HepG2 (cell line): ENCODE data around the gene WDR76. TPM values are rescaled to one million over a fixed set of nuclear protein-coding genes. Genes with fewer than 3 reads are reported as not detected.

Source experiments
- ARNT2 ChIP-seq: sonication (generic); formaldehyde crosslinking; IDR thresholded peaks from 2 replicates; pipeline ENCODE4 v1.8.0; 2022; ENCODE audit warnings: mild to moderate bottlenecking, low read depth, missing genetic modification reagents, moderate library complexity
- CTCF ChIP-seq: sonication (generic); formaldehyde crosslinking; IDR thresholded peaks from 2 replicates; pipeline ENCODE4 v1.5.0; 2020; ENCODE audit warnings: mild to moderate bottlenecking, missing genetic modification reagents, moderate library complexity
- E2F1 ChIP-seq: sonication (generic); formaldehyde crosslinking; IDR thresholded peaks from 2 replicates; pipeline ENCODE4 v1.5.0; 2020; ENCODE audit warnings: missing genetic modification reagents
- EEA1 ChIP-seq: sonication (generic); formaldehyde crosslinking; IDR thresholded peaks from 2 replicates; pipeline ENCODE4 v1.5.1; 2020; ENCODE audit warnings: mild to moderate bottlenecking, missing genetic modification reagents, borderline replicate concordance
- HMG20A ChIP-seq: IDR thresholded peaks from 2 replicates; pipeline ENCODE4 v1.6.1; 2016; ENCODE audit warnings: borderline replicate concordance
- MBNL3 ChIP-seq: fragments of 250-450 bp; sonication (Bioruptor Pico); conservative IDR thresholded peaks from 2 replicates; pipeline ENCODE4 v1.8.0; 2022; ENCODE audit warnings: mild to moderate bottlenecking, inconsistent platforms
- NPAS2 ChIP-seq: sonication (generic); formaldehyde crosslinking; IDR thresholded peaks from 2 replicates; pipeline ENCODE4 v1.8.0; 2022; ENCODE audit warnings: mild to moderate bottlenecking, missing genetic modification reagents, borderline replicate concordance
- NR2F2 ChIP-seq: IDR thresholded peaks from 2 replicates; pipeline ENCODE4 v1.6.1; 2012; ENCODE audit warnings: low read depth, inconsistent platforms, borderline replicate concordance
- NRL ChIP-seq: sonication (generic); formaldehyde crosslinking; IDR thresholded peaks from 2 replicates; pipeline ENCODE4 v1.5.0; 2020; ENCODE audit warnings: missing genetic modification reagents, mild to moderate bottlenecking, moderate library complexity, borderline replicate concordance
- TP53 ChIP-seq: sonication (generic); formaldehyde crosslinking; conservative IDR thresholded peaks from 2 replicates; pipeline ENCODE4 v1.4.0; 2020; ENCODE audit warnings: missing genetic modification reagents
- WIZ ChIP-seq: sonication (generic); formaldehyde crosslinking; IDR thresholded peaks from 2 replicates; pipeline ENCODE4 v1.5.1; 2020; ENCODE audit warnings: mild to moderate bottlenecking, missing genetic modification reagents
- ZFP41 ChIP-seq: sonication (generic); formaldehyde crosslinking; IDR thresholded peaks from 2 replicates; pipeline ENCODE4 v1.4.0; 2020; ENCODE audit warnings: mild to moderate bottlenecking, missing genetic modification reagents, borderline replicate concordance
- ZFX ChIP-seq: sonication (generic); formaldehyde crosslinking; IDR thresholded peaks from 2 replicates; pipeline ENCODE4 v1.4.0; 2020; ENCODE audit warnings: mild to moderate bottlenecking, low read depth, missing genetic modification reagents, moderate library complexity
- ZNF709 ChIP-seq: sonication (generic); formaldehyde crosslinking; IDR thresholded peaks from 2 replicates; pipeline ENCODE4 v1.5.0; 2020; ENCODE audit warnings: mild to moderate bottlenecking, missing genetic modification reagents
- ZNF775 ChIP-seq: sonication (generic); formaldehyde crosslinking; IDR thresholded peaks from 2 replicates; pipeline ENCODE4 v1.4.0; 2020; ENCODE audit warnings: missing genetic modification reagents, mild to moderate bottlenecking, moderate library complexity, borderline replicate concordance
- ZXDC ChIP-seq: sonication (generic); formaldehyde crosslinking; IDR thresholded peaks from 2 replicates; pipeline ENCODE4 v1.5.0; 2020; ENCODE audit warnings: mild to moderate bottlenecking, missing genetic modification reagents
- polyA plus RNA-seq, 8 experiments: library from polyadenylated mRNA; depleted of rRNA in 3 of 8; stranded (reverse) in 7 of 8; unstranded in 1 of 8; fragments of >200 nt; fragmentation: Illumina TruSeq in 4 of 8; extraction: Trizol in 4 of 8; gene quantifications; 2 replicates each; pipeline versions ENCODE4 v1.2.1 to v1.2.3, GENCODE V29; 2011 to 2016; ENCODE audit warnings: low read depth in 4 of 8, missing spikeins in 1 of 8, mixed read lengths in 1 of 8; ENCODE audit not compliant: insufficient read depth in 1 of 8
- total RNA-seq, 5 experiments: library from RNA; depleted of rRNA; stranded (reverse); fragments of >200 nt; fragmentation: Illumina TruSeq; extraction: Trizol; gene quantifications; 2 replicates each; pipeline ENCODE4 v1.2.3, GENCODE V29; 2016; ENCODE audit warnings: low read depth in 1 of 5

Gene WDR76
- total and polyA plus RNA-seq, 2 of the 13 experiments (the other 11 are each of a cell fraction or from before 2014, with no cell fraction given), result 1.1 to 9.7 TPM

GRCh38 chr15:43824302-43825246 is 2.2 kb upstream of the WDR76 start, which contains the start of gene MFAP1 (continued):
- TF ChIP-seq ZXDC (CRISPR knock-in tag) (0 out of 2 replicates have a peak, but pooled peaks have one; percentile 46), NPAS2 (CRISPR knock-in tag) (no peak), HMG20A (no peak), CTCF (CRISPR knock-in tag) (no peak), ZNF775 (no peak), ZFP41 (CRISPR knock-in tag) (no peak), TP53 (CRISPR knock-in tag) (no peak), ZNF709 (peak; percentile 34; the same call in 1 of the 2 replicates), NRL (CRISPR knock-in tag) (peak; percentile 77; the same call in 1 of the 2 replicates), MBNL3 (CRISPR knock-in tag) (no peak), E2F1 (CRISPR knock-in tag) (peak; percentile 93), ARNT2 (CRISPR knock-in tag) (peak; percentile 69), EEA1 (CRISPR knock-in tag) (no peak), NR2F2 (no peak; the same call in 1 of the 2 replicates), ZFX (peak; percentile 80; the same call in 1 of the 2 replicates), WIZ (no peak)
